HG03025 (cell line): ENCODE results near the gene SLC35B4.

ENCODE experiments used
- ATAC-seq: cut with Tn5 transposase; IDR thresholded peaks from one replicate; pipeline ENCODE4 v1.9.1; 2021; ENCODE audit warnings: mild to moderate bottlenecking, moderate library complexity; ENCODE audit not compliant: unreplicated experiment, low FRiP score

Gene SLC35B4

DNA sequence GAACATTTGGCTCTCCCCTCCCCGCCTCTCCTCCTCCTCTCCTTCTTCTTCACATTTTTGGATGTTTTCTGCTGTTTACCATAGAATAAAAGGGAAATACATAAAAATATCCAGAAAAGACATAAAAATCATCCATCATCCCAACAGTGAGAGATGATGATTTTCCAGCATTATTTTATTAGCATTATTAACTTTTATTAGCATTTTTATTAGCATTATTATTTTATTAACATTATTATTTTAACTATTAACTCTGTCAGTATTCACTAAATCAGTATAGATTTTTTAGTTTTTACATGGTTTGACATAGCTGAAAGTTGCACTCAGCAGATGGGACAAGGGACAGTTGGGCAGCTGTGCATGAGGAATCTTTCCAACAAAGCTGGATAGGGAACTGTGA is 16.2 kb upstream of the SLC35B4 start:
- no peak for ATAC-seq

DNA sequence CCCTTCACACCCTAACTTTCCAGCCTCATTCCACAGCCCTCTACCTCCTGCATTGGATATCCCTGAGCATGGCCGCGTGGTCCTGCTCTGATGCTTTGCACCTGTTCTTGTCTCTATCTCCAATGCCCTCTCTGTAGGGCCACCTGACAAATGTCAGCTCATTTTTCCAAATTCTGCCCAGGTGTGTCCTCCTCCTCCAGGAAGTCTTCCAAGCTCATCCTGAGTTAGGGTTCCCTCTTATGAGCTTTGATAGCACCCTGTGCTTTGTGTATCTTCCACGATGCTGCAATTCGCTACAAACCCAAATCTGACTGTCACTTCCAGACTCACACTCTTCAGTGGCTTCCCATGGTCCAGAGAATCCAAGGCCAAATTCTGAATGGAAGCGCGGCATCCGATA is 14.7 kb upstream of the SLC35B4 start:
- ATAC-seq, result no peak

DNA sequence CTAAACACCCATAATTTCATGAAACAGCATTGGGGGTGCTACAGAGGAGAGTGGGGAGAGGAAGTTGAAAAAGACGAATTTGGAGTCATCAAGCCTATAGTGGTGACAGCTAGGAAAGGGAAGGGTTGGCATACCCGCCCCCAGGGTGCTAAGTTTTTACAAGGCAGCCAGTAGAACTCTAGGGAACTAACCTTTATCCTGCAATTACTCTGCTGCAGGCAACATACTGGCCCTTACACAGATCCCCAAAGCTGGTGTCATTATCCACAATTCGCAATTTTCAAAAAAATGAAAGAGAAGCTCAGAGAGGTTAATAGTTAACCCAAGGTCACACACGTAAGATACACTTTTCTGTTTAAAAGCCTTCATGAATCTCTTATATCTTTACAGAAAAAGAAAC is 14.2 kb upstream of the SLC35B4 start:
- no peak for ATAC-seq

DNA sequence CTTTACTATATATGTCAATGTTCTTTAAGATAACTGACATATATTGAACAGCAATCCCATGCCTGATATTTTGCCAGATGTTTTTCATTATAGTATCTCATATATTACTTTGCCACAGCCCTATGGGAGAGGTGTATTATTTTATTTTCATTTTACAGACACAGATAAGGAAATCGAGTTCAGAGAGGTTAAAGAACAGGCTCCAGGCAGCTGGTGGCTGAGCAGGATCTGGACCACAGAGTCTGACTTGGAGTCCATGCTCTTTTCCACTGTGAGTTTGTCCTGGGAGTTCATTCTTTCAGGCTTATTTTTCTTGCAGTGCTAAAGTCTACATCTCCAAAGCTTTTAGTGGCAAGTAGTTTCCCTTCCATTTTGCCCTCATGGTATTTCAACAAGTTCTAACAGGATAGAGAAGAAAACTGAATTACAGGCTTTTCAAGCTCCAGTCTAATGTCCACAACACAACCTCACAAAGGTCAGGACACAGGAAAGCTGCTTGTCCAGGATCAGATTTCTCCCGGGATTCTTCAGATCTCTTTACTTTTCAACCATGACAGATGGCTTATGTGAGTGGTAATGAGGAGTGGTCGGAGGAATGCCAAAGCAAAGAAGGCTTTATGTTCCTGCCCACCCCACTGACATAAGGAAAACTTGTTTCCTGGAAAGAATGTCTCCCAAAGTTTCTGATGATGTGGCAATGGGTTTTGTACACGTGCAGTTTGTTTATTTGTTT is 13.1 kb upstream of the SLC35B4 start:
- ATAC-seq, result no peak

DNA sequence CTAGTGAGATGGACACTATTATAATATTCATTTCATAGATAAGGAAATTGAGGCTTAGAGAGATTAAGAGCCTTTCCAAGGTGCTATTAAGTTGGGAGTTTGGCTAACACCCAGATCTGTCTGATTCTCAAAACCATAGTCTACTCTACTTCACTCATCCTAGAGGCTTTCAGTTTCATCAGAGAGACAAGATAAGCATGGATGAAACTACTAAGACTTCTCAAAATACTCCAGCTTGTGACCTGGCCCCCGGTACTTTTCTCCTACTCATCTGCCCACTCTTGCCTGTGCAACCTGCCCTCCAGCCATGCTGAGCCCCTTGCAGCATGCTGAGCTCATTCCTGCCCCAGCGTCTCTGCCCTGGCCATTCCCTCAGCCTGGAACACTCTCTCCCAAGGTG is 12.2 kb upstream of the SLC35B4 start:
- ATAC-seq, result peak; percentile 66

DNA sequence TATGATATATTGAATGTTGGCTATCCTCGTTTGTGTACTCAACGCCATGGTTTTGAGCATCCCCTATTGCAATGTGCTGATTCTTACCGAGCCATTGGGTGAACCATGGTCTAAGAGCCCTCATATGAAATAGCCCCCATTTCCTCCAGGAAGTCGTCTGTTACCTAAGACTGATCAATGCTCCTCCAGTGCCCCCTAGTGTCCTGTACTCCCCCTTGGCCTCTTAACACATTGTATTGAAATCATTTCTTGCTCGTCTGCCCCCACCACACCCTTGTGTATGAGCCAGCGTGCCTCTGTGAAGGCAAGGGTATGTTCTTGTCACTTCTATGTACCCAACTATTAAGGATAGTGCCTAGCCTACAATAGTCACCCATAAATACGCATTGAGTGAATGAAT is 11.2 kb upstream of the SLC35B4 start:
- ATAC-seq, result peak; percentile 53

DNA sequence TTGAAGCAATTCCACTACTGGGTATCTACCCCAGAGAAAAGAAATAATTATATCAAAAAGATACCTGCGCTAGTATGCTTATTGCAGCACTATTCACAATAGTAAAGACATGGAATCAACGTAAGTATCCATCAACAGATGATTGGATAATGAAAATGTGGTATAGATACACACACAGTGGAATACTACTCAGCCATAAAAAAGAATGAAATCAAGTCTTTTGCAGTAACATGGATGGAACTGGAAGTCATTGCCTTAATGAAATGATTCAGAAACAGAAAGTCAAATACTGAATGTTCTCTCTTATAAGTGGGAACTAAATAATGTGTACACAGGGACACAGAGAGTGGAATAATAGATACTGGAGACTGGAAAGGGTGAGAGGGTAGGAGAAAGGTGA is 7.4 kb upstream of the SLC35B4 start:
- no peak for ATAC-seq

DNA sequence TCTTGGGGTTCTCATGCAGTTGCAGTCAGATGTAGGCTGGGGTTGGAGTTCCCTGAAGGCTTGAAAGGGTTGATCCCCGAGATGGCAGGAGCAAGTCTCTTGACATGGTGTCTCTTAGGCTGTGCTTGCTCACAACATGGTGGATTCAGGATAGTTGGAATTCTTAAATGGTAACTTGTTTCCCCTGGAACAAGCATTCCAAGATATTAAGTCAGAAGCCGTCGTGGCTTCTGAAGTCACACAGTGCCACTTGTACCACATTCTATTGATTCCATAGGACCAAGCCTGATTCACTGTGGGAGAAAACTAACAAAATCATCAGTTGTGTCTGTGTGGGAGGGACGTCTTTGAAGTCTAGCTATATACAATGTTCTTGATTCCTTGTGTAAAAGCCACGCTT is 3.5 kb upstream of the SLC35B4 start:
- ATAC-seq, result no peak

DNA sequence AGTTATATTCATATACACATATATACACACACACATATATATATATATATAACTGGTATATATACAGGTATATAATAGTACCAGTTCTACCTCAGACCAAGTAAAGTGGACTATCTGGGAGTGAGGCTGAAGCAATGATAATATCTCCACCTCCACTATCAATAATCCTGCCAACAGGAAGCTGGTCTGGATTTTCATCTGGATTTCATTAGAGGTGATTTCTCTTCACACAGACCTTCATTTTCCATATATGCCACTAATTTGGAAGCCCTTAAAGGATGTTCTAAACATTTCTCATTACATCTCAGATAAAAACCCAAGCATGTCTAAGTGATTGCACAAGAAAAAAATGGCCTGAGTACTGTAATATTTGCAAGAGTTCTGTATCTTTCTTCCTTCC is 1.7 kb upstream of the SLC35B4 start:
- no peak for ATAC-seq

DNA sequence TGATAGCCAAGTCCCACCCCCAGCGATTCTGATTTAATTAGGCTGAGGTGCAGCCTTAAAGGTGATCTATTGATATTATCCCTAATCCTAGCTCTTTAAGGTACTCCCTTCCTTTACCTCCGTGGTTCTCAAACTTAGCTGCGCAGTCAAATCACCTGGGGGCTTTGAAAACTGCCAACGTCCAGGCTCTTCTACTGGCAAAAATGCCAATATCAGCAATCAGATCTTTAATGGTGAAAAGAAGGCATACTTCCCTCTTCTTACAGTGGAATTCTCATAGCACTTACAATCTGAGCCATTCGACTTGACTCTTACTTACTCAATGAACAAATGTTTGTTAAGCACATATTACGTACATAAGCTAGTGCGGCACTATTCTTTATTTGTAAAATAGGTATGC is 704 bp upstream of the SLC35B4 start:
- no peak for ATAC-seq

DNA sequence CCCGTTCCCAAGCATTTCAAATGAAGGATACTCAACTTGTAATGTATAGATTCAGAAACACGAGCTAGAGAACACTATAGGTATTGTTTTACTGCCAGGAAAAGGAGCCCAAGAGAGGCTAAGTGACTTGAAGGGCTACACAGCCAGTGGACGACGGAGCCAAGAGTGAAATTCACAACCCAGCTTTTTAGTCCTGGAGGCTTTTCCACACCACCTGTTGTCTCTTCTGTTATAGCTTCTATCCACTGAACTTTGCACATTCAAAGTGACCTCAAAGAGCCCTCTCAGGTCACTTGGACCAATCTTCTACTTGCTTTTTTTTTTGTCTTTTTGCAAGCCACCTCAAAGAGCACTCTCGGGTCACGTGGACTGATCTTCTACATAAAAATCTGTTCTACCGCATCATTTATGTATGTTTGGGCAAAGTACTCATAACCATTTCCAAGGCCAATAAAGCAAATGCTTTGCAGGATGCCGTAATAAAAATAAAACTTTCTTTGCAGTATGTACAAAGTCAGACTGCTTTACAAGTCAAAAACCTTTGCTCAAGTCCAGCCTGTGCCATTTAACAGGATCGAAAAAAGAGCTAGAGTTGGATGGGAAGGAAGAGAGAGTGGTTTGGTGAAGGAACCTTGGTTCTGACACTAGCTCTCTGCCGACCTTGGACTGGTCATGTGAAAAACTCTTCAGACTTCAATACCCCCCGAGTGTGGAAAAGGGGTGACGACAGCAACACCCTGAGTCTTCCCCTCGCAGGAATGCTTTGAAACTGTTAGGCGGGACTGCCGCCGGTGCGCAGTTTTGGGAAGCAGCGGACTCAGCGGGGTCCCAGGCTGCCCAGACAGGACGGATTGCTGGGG is 821 bp downstream of the SLC35B4 start:
- ATAC-seq, result no peak

DNA sequence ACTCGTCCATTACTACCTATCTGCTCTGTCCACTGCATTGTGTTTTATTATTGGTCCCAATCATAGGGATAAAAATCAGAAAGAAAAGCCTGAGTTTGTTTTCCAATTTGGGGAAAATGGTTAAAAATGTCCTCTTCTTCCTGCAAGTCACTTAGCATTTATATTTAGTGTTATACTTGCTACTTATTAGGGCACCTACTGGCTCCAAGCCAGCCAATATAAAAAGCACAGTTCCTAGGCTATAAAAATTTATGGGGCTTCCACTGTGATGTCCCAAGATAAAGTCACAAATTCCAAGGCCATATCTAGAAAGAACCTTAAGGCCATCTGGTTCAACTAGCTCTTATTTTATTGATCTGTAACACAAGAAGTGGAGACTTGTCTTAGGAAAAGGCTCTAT is 3.2 kb downstream of the SLC35B4 start:
- ATAC-seq, result no peak

DNA sequence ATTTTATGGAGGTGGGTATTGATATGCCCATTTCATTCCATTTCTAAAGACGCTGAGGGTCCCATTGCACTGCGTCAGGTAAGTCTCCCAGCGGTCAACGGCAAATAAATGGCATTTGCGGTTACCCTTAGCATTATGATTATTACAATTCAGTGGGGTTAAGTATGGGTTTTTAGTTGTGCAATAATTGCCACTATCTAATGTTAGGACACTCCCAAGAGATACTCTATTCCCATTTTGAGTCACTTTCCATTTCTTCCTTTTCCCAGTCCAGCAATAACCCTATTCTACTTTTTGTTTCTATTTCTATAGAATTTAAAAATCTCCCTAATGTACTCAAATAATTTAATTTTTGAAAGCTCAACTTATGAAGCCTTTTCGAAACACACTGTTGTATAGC is 4.0 kb downstream of the SLC35B4 start:
- ATAC-seq, result no peak

DNA sequence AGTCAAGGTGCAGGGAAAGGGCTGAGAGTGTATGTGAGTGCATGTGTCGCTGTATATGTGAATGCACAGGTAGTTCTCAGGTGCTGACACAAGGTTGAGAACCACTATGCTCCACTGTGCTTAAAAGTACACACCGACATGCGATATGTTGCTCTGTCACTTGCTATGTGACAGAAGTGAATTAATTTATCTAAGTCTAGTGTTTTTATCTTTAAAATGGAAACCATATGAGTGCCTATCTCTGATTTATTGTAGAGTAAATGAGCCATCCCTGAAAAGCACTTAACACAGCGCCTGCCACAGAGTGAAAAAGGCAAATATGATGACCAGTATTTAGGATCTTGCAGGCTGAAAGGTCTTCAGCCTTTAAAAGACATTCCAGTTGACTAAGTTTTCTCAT is 4.9 kb downstream of the SLC35B4 start:
- no peak for ATAC-seq

DNA sequence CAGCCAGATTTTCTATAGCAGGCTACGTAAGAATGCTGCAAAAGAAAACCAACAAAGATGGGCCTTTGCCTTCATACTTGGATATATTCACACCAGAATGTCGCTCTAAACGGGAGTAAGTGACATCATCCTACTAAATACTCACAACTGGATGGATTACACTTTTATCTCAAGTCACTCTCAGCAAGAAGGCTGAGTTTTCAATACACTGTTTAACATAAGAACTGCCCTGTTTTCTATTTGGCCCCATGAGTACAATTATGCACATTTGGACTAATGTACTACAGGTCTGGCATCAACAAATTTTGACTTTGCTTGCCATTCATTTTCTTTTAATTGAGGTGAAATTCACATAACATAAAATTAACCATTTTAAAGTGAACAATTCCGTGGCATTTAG is 8.2 kb downstream of the SLC35B4 start:
- ATAC-seq, result no peak

DNA sequence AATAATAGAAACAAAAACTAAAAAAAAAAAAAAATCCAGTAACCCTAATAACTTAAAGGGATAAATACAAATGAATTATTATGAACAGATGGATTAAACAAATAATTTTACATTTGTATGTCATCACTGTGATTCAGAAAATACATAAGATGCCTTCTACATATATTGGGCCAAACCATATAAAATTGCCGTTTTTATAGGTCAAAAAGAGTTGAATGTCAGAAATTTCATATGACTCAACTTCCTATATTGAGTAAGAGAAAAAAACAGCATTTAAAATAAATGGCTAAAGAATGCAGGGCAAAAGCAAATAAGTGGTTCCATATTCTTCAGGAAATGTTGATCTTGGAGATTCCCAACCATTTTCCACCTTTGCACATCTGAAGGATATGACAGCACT is 9.4 kb downstream of the SLC35B4 start:
- ATAC-seq, result no peak

DNA sequence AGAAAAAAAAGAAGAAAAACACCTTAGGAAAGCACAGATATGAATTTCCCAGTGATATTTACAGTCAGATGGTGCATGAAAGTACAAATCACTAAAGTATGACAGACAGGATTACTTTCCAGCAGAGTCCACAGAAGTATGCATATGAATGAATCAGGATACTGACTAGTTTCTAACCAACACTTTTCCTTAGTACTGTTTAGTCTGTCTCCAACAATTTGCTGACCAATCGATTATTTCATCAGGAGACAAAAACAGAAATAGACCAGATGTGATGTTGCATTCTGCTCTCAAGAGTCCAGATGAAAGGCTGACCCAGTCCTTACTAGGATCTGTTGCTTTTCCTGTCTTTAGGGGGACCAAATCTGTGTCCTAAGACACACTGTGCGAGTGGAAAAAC is 14.6 kb downstream of the SLC35B4 start:
- no peak for ATAC-seq

DNA sequence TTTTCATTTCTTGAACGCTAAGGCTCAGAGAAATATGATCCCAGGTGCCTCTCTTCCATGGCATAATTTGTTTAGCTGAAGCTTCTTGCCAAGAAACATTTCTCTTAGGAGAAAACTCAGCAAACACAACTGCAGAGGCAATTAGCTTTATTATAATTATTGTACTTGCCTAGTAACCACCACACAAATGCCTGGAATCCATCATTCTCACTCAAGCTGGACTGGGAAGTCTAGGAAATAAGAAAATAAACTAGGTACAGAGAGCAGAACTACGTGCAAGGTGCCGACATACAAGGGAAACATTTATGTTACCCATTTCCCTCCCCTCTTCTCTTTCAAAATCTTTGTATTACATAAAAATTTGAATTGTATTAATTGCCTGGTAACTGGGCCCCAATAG is 15.1 kb downstream of the SLC35B4 start:
- ATAC-seq, result no peak

DNA sequence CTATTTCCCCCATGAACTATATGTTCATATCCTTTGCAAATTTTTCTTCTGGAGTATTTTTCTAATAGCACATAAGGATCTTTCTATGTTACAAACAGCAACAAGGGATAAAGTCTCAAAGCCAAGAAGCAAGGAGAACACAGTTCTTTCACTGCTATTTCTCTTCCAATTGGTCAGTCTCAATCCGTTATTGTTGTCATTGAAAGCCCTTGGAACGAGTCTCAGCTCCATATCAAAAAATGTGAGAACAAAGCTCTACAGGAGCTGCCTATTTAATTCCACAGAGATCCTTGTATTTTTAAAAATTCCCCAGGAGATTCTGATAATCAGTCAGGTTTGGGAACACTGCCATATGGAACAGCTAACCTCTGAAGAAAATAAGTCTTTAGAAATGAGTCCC is 15.7 kb downstream of the SLC35B4 start:
- no peak for ATAC-seq

DNA sequence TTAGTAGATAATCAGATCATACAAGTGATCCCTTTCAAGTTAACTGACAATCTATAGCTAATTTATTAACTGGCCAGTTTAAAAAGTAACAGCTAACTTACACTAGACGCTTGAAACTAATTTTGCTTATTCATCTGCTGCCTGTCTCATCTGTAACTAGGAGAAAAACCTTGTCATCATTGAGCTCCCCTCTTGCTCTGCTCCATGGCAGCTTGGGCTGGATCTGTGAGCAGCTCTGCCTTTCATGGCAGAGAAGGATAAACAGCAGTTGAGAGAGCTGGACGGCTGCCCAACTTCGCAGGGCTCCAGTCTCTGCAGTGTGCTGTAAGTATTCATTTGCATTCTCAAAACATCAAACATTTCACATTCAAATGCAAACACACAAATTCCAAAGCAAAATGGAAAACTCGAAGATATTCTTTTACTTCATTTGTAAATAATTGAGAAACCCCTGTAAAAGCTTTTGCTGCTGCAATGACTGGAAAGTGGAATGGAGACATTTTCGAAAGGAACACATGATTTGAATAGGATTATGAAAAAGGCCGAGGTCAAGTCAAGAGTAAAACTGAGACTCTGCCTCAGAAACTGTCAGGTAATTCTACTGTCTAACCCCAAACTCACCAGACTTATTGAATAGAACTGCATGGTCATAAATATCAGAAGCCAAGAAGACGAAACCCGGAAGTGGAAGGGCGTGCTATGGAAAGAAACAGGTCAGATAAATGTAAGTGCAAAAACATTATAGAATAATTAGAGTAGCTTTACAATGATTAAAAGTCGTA is 17.6 kb downstream of the SLC35B4 start:
- no peak for ATAC-seq

DNA sequence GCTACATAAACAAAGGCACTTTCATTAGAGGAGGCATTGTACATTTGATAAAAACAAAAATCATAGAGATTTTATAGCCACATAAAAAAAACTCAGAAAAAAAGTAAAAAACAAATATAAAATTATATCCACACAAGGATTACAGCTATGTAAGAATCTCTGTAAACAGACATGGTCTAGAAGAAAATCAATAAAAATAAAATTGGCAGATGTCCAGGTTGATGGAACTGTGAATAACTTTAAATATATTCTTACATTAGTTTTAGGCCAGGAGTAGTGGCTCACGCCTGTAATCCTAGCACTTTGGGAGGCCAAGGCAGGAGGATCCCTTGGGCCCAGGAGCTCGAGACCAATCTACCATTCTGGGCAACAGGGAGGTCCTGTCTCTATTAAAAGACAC is 19.2 kb downstream of the SLC35B4 start:
- ATAC-seq, result no peak
